Suppressor macrophage treated with lipopolysaccharide for 4 hours (primary cell): Measurements from ENCODE around the gene FXYD7.
"Not testable (repeated sequence)": the region's sequence is repeated elsewhere in the genome, so short reads cannot be mapped to it uniquely, and the experiment has no call there.

ENCODE experiments used
- DNase-seq: peaks from one replicate; pipeline ENCODE4 v3.0.0-alpha.2; 2020

FXYD7 gene

DNA sequence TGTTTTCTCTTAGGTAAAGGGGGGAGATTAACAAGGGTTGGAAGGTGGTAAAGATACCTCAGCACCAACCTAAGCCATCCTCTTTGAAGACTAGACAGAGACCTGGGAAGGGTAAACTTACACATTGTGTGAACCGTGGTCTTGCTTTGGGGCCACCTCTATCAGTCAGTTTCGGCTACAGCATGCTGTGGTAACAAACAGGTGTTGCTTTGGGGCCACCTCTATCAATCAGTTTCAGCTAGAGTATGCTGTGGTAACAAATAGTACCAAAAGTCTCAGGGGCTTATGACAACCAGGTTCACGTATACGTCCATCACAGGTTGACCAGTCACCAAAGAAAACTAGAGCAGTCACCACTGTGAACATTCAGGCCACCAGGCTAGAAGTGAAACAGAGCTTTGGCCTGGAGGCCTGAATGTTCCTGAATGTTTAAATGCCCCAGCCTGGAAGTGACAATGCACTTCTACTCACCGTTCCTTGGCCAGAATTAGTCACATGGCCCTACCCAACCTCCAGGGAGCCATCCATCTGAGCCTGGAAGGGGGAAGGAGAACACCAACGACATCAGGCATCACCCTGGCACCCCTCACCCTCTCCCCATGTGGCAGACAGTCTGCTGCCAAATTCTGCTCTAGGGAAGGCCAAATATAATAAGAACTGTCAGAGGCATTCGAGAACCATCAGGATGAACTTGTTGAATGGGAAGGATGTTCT lies 3.8 kb downstream of the FXYD7 start:
- DNase-seq = no peak

- DNase-seq = no peak
These were observed 6.4 kb downstream of the FXYD7 start for GRCh38 chr19:35149463-35149862.

DNA sequence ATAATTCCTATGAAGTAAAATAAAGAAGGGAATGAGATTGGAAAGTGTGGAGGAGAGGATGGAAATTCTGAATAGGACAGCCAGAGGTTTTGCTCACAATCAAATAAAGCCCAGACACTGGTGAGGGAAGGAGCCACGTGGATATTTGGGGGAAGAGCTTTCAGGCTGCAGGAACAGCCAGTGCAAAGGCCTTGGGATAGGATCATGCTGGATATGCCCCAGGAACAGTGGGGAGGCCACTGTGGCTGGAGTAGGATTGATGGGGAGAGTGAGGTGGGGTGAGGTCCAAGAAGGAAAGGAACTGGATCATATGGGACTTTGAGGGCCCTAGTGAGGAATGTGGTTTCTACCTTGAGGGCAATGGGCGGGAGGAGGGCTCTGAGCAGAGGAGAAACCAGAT lies 7.4 kb downstream of the FXYD7 start:
- DNase-seq = no peak

- no peak for DNase-seq
These were observed 8.4 kb downstream of the FXYD7 start for GRCh38 chr19:35151273-35152065.

GRCh38 chr19:35153129-35153522 lies 10.1 kb downstream of the FXYD7 start:
- not testable (repeated sequence) for DNase-seq

GRCh38 chr19:35153701-35154524 lies 10.9 kb downstream of the FXYD7 start:
- DNase-seq = peak; percentile 28

DNA sequence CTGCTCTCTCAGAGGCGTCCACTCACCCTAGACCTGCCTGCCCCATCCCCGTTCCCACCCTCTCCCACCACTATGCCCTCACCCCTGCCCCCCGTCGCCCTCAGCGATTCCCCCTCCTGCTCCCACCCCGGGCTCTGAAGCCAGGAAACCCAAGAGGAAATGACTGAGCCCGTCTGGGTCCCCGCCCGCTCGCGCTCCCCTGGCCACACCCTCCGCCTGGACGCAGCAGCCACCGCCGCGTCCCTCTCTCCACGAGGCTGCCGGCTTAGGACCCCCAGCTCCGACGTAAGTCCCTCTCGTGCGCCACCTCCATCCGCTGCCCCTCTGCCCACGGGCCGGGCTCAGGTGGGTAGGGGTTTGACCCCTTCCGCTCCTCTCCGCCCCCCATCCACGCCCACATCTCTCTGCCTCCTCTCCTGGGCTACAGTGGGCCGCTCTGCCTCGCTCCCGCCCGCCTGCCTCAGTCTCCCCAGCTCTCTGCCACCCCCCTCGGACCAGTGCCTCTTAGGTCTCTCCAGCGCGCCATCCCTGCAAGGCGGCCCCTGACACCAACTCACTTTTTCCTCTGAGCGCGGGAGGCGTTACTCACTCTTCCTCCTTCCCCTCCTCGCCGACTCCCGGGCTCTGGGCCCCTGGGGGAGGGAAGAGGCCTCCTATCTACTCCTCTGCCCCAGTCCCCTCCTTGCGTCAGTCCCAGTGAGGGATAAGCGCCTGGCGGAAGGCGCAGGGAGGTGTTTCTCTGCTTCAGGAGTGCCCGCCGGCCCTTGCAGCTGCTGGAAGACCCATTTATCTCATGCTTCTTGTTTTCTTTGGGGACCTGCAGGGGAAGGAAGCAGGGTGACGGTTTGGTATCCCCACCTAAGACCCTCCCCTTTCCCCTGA lies 11.7 kb downstream of the FXYD7 start, which contains the start of gene FXYD5:
TSS of gene FXYD5 (plus strand) at position 211 of the 882 bp plus-strand sequence. CDS start 816 bp downstream, outside the sequence.
- peak; percentile 90 for DNase-seq

DNA sequence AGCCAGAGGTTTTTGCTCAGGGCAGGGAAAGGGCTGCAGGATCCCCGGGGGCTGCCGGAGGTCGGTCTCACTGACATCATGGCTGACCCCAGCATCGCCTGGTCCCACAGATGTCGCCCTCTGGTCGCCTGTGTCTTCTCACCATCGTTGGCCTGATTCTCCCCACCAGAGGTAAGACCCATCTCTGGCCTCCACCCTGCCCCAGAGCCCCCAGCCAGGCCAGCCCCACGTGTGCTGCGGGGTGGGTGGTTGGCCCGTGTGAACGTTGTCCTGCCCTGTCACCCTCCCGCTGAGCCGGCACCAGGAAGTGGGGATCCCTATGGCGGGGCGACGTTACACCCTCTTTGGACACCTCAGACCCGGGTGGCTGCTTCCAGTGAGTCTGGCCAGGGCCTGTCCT lies 12.4 kb downstream of the FXYD7 start:
- peak; percentile 34 for DNase-seq

DNA sequence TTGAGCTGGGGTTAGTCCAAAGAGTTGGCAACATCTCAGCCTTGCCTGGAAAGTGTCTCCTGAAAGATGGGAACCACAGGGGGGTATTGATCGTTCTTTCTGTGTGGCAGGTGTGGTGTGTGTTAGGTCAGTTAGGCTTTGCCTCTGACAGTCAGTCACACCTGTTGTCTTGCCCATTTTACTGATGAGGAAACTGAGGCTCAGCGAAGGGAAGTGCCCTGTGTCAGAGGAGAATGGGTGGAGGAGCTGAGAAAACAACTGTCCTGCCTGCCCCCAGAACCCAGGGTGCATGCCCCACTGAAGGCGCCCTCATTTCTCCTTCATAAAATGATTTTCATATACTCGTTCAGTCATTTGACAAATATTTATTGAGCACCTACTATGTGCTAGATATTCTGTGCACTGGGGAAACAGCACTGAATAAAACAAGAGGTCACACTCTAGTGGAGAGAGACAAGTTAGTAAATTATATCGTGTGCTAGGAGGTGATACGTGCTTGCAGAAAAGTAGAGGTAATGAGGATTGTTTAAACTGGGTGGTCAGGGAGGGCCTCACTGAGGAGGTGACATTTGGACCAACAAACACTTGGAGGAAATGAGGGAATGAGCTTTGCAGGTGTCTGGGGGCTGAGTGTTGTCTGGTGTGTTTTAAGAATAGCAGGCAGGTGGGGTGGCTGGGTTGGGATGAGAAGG lies 13.1 kb downstream of the FXYD7 start:
- no peak for DNase-seq

- DNase-seq = no peak
These were observed 13.6 kb downstream of the FXYD7 start for GRCh38 chr19:35156673-35157014.

GRCh38 chr19:35157431-35157830 lies 14.4 kb downstream of the FXYD7 start:
- no peak for DNase-seq

DNA sequence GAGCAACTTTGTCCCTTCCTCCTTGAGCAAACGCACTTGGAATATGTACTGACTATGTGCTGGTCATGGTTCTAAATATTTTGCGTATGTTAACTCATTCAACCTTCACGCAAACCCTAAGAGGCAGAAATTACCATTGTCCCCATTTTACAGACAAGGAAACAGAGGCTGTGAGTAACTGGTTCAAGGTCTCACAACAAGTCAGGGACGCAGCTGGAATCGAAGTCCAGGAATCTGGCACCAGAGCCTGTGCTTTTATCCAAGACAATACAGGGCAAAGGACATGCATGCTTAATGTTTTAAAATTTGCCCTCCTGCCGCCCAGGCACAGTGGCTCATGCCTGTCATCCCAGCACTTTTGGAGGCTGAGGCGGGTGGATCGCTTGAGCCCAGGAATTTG lies 16.6 kb downstream of the FXYD7 start:
- no peak for DNase-seq

DNA sequence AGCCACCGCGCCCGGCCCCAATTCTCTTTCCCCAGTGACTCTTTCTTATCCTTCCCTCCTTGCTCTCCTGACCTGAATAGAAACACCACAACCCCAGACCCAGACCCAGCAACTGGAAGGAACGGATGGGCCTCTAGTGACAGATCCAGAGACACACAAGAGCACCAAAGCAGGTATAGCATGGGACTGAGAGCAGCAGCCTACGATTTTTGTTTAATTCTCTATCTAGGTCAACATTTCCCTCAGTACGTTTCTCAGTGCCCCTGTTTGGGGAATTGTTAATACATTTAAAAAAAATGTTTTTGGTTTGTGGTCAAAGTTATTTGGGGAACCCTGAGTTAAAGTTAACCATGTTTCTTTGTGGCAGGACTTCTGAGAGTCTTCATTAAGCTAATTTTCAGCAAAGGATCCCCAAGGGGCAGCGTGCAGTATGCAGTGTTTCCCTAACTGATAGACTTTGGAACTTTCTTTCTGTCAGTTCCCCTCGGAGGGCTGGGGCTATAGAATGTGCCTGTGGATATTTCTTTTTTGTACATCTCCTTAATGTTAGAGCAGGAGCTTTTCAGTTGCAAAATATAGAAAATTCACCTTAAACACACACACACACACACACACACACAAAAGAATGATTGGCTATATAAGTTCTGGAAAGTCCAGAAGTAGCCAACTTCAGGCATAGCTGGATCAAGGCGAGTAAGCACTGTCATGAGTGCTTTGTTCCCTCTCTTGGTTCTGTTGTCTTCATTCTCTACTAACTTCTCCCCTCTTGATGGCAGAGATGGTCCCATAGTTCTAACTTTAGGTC lies 17.8 kb downstream of the FXYD7 start:
- DNase-seq = no peak

DNA sequence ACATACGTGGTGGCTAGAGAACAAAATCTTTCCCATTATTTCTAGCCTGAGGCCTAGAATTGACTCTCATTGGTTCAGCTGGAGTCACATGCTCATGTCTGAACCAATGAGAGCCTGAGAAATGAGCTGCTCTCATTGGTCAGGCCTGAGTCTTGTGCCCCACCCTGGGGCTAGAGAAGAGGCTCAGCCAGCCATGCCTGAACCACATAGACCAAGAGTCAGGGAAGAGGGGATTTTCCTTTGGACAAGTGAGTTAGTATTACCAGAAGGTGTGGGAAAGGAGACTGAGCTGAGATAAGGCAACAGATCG lies 18.3 kb downstream of the FXYD7 start:
- DNase-seq = no peak

GRCh38 chr19:35162471-35163326 lies 19.6 kb downstream of the FXYD7 start:
- DNase-seq = no peak

DNA sequence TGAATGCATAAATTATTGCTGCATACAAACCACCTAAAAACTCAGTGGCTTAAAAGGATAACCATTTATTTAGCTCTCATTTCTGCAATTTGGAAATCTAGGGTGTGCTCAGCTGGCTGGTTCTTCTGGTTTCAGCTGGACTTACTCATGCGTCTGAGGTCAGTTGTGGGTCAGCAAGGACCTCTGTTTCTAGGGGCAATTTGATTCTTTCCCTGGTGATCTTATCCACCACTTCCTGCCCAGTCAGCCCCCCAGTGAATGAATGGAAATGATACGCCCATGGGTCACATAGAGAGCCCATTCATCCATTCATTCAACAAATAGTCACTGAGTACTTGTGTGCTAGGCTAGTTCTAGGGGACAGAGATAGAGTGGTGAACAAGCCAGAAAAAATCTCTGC lies 21.4 kb downstream of the FXYD7 start:
- DNase-seq = no peak

DNA sequence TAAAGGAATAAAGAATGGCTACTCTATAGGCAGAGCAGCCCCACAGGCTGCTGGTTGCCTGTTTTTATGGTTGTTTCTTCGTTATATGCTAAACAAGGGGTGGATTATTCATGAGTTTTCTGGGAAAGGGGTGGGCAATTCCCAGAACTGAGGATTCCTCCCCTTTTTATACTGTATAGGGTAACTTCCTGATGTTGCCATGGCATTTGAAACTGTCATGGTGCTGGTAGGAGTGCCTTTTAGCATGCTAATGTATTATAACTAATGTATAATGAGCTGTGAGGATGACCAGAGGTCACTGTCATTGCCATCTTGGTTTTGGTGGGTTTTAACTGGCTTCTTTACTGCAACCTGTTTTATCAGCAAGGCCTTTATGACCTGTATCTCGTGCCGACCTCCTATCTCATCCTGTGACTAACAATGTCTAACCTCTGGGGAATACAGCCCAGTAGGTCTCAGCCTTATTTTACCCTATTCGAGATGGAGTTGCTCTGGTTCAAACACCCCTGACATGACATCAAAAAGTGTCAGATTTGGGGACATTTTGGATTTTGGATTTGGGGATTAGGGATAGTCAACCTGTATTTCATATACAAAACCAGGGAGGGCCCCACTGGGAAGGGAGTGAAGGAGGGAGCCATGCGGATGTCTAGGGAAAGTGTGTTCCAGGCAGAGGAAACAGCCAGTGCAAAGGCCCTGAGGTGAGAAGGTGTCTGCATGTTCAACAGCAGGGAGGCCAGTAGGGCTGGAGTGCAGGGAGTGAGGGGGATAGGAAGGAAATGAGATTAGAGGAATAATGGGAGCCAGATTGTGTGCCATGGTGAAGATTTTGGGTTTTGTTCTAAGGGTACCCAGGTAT lies 22.4 kb downstream of the FXYD7 start:
- no peak for DNase-seq

DNA sequence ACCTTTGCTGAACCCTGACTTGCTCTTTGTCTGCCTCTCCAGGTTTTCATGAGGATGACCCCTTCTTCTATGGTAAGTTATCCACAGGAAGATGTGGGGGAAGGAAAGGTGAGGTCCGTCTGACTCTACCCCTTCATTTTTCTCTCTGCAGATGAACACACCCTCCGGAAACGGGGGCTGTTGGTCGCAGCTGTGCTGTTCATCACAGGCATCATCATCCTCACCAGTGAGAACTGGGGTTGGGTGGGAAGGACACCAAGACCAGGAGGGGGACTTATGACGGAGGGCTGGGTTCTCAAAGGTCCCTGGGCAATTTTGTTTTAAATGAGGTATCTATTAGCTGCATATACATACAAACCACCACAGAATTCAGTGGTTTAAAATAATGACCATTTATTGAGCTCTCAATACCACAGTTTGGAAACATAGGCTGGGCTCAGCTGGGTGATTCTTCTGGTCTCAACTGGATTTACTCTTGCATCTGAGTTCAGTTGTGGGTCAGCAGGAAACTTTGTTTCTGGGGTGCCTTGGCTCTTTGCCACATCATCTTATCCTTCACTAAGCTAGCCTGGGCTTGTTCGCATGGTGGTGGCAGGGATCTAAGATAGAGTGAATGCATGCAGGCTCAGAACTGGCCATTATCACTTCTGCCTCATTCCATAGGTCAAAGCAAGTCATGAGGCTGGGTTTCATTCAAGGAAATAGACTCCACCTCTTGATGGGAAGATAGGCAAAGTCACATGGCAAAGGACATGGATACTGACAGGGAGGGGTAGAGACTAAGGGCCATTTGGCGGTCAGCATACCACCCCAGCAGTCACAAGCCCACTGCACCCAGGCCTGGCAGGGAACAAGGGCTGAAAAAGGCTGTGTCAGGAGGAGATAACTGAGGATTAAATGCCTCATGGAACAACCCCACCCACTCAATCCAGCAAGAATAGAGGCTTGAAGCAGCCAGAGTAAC lies 23.3 kb downstream of the FXYD7 start:
- DNase-seq = no peak
